ENCODE results near the gene MED1. TPM values are rescaled to one million over a fixed set of nuclear protein-coding genes. Genes with fewer than 3 reads are reported as not detected.

Gene MED1
- total RNA-seq, 1 experiment from 2014 or later: 50.4 TPM

- ChIA-PET CTCF (interaction anchor here (0.9 kb wide), 1 partner anchor 180 kb away, joined by 3 read pairs; no protein-coding TSS in a partner anchor), POLR2A (no interaction called here)
- DNase-seq (ENCODE audit: low spot score) (no peak), ATAC-seq (no peak)
- H3K4me3 Mint-ChIP-seq: no peak overlapping the region
- H3K4me1 Mint-ChIP-seq: no peaks in the 10 kb centered on the region
- no peaks in the 10 kb centered on the region for H3K9me3 Mint-ChIP-seq
- TF ChIP-seq, protein P1, sequence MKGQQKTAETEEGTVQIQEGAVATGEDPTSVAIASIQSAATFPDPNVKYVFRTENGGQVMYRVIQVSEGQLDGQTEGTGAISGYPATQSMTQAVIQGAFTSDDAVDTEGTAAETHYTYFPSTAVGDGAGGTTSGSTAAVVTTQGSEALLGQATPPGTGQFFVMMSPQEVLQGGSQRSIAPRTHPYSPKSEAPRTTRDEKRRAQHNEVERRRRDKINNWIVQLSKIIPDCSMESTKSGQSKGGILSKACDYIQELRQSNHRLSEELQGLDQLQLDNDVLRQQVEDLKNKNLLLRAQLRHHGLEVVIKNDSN (CRISPR knock-in tag; IDR thresholded peaks at IDR 0.05): no peak
- TF ChIP-seq, protein P2, sequence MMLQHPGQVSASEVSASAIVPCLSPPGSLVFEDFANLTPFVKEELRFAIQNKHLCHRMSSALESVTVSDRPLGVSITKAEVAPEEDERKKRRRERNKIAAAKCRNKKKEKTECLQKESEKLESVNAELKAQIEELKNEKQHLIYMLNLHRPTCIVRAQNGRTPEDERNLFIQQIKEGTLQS (CRISPR knock-in tag; conservative IDR thresholded peaks at IDR 0.05): no peak
- TF ChIP-seq ZMAT4 (CRISPR knock-in tag; IDR thresholded peaks at IDR 0.05) (no peak), ELF4 (CRISPR knock-in tag; IDR thresholded peaks at IDR 0.05; ENCODE audit: low read depth) (no peak), EMX1 (CRISPR knock-in tag; IDR thresholded peaks at IDR 0.05) (no peak), FOXP1 (CRISPR knock-in tag; IDR thresholded peaks at IDR 0.05; ENCODE audit: borderline replicate concordance) (no peak), JUN (CRISPR knock-in tag; IDR thresholded peaks at IDR 0.05) (no peak), SMAD4 (CRISPR knock-in tag; IDR thresholded peaks at IDR 0.05) (no peak), ESRRA (CRISPR knock-in tag; IDR thresholded peaks at IDR 0.05; ENCODE audit: borderline replicate concordance) (no peak), ZNF263 (CRISPR knock-in tag; IDR thresholded peaks at IDR 0.05; ENCODE audit: low read depth) (no peak)
- TF ChIP-seq, protein P3, sequence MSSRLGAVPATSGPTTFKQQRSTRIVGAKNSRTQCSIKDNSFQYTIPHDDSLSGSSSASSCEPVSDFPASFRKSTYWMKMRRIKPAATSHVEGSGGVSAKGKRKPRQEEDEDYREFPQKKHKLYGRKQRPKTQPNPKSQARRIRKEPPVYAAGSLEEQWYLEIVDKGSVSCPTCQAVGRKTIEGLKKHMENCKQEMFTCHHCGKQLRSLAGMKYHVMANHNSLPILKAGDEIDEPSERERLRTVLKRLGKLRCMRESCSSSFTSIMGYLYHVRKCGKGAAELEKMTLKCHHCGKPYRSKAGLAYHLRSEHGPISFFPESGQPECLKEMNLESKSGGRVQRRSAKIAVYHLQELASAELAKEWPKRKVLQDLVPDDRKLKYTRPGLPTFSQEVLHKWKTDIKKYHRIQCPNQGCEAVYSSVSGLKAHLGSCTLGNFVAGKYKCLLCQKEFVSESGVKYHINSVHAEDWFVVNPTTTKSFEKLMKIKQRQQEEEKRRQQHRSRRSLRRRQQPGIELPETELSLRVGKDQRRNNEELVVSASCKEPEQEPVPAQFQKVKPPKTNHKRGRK (CRISPR knock-in tag; IDR thresholded peaks at IDR 0.05; ENCODE audit: borderline replicate concordance): no peak
- TF ChIP-seq, protein P4, sequence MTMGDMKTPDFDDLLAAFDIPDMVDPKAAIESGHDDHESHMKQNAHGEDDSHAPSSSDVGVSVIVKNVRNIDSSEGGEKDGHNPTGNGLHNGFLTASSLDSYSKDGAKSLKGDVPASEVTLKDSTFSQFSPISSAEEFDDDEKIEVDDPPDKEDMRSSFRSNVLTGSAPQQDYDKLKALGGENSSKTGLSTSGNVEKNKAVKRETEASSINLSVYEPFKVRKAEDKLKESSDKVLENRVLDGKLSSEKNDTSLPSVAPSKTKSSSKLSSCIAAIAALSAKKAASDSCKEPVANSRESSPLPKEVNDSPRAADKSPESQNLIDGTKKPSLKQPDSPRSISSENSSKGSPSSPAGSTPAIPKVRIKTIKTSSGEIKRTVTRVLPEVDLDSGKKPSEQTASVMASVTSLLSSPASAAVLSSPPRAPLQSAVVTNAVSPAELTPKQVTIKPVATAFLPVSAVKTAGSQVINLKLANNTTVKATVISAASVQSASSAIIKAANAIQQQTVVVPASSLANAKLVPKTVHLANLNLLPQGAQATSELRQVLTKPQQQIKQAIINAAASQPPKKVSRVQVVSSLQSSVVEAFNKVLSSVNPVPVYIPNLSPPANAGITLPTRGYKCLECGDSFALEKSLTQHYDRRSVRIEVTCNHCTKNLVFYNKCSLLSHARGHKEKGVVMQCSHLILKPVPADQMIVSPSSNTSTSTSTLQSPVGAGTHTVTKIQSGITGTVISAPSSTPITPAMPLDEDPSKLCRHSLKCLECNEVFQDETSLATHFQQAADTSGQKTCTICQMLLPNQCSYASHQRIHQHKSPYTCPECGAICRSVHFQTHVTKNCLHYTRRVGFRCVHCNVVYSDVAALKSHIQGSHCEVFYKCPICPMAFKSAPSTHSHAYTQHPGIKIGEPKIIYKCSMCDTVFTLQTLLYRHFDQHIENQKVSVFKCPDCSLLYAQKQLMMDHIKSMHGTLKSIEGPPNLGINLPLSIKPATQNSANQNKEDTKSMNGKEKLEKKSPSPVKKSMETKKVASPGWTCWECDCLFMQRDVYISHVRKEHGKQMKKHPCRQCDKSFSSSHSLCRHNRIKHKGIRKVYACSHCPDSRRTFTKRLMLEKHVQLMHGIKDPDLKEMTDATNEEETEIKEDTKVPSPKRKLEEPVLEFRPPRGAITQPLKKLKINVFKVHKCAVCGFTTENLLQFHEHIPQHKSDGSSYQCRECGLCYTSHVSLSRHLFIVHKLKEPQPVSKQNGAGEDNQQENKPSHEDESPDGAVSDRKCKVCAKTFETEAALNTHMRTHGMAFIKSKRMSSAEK (CRISPR knock-in tag; IDR thresholded peaks at IDR 0.05; ENCODE audit: borderline replicate concordance): no peak
- TF ChIP-seq, protein P5, sequence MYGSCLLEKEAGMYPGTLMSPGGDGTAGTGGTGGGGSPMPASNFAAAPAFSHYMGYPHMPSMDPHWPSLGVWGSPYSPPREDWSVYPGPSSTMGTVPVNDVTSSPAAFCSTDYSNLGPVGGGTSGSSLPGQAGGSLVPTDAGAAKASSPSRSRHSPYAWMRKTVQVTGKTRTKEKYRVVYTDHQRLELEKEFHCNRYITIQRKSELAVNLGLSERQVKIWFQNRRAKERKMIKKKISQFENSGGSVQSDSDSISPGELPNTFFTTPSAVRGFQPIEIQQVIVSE (CRISPR knock-in tag; IDR thresholded peaks at IDR 0.05; ENCODE audit: borderline replicate concordance): no peak
- TF ChIP-seq, protein P6, sequence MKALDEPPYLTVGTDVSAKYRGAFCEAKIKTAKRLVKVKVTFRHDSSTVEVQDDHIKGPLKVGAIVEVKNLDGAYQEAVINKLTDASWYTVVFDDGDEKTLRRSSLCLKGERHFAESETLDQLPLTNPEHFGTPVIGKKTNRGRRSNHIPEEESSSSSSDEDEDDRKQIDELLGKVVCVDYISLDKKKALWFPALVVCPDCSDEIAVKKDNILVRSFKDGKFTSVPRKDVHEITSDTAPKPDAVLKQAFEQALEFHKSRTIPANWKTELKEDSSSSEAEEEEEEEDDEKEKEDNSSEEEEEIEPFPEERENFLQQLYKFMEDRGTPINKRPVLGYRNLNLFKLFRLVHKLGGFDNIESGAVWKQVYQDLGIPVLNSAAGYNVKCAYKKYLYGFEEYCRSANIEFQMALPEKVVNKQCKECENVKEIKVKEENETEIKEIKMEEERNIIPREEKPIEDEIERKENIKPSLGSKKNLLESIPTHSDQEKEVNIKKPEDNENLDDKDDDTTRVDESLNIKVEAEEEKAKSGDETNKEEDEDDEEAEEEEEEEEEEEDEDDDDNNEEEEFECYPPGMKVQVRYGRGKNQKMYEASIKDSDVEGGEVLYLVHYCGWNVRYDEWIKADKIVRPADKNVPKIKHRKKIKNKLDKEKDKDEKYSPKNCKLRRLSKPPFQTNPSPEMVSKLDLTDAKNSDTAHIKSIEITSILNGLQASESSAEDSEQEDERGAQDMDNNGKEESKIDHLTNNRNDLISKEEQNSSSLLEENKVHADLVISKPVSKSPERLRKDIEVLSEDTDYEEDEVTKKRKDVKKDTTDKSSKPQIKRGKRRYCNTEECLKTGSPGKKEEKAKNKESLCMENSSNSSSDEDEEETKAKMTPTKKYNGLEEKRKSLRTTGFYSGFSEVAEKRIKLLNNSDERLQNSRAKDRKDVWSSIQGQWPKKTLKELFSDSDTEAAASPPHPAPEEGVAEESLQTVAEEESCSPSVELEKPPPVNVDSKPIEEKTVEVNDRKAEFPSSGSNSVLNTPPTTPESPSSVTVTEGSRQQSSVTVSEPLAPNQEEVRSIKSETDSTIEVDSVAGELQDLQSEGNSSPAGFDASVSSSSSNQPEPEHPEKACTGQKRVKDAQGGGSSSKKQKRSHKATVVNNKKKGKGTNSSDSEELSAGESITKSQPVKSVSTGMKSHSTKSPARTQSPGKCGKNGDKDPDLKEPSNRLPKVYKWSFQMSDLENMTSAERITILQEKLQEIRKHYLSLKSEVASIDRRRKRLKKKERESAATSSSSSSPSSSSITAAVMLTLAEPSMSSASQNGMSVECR (CRISPR knock-in tag; IDR thresholded peaks at IDR 0.05; ENCODE audit: borderline replicate concordance): no peak
- TF ChIP-seq, protein P7, sequence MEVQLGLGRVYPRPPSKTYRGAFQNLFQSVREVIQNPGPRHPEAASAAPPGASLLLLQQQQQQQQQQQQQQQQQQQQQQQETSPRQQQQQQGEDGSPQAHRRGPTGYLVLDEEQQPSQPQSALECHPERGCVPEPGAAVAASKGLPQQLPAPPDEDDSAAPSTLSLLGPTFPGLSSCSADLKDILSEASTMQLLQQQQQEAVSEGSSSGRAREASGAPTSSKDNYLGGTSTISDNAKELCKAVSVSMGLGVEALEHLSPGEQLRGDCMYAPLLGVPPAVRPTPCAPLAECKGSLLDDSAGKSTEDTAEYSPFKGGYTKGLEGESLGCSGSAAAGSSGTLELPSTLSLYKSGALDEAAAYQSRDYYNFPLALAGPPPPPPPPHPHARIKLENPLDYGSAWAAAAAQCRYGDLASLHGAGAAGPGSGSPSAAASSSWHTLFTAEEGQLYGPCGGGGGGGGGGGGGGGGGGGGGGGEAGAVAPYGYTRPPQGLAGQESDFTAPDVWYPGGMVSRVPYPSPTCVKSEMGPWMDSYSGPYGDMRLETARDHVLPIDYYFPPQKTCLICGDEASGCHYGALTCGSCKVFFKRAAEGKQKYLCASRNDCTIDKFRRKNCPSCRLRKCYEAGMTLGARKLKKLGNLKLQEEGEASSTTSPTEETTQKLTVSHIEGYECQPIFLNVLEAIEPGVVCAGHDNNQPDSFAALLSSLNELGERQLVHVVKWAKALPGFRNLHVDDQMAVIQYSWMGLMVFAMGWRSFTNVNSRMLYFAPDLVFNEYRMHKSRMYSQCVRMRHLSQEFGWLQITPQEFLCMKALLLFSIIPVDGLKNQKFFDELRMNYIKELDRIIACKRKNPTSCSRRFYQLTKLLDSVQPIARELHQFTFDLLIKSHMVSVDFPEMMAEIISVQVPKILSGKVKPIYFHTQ (CRISPR knock-in tag; IDR thresholded peaks at IDR 0.05): no peak
- TF ChIP-seq, protein P8, sequence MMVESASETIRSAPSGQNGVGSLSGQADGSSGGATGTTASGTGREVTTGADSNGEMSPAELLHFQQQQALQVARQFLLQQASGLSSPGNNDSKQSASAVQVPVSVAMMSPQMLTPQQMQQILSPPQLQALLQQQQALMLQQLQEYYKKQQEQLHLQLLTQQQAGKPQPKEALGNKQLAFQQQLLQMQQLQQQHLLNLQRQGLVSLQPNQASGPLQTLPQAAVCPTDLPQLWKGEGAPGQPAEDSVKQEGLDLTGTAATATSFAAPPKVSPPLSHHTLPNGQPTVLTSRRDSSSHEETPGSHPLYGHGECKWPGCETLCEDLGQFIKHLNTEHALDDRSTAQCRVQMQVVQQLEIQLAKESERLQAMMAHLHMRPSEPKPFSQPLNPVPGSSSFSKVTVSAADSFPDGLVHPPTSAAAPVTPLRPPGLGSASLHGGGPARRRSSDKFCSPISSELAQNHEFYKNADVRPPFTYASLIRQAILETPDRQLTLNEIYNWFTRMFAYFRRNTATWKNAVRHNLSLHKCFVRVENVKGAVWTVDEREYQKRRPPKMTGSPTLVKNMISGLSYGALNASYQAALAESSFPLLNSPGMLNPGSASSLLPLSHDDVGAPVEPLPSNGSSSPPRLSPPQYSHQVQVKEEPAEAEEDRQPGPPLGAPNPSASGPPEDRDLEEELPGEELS (CRISPR knock-in tag; IDR thresholded peaks at IDR 0.05): no peak
- no peaks in the 10 kb centered on the region for H3K27me3 Mint-ChIP-seq (ENCODE audit: low read depth)
- peaks cover 61% of the 10 kb centered on the region for H3K36me3 Mint-ChIP-seq
- H3K27ac Mint-ChIP-seq: no peak overlapping the region
These were observed 34.9 kb downstream of the MED1 start for GRCh38 chr17:39416141-39416540.
